Panc1 (cell line): Measurements from ENCODE around the gene TBR1. TPM values are rescaled to one million over a fixed set of nuclear protein-coding genes. Genes with fewer than 3 reads are reported as not detected.

Experiments
- ATAC-seq: fragments of 200-7000 bp; cut with Tn5 transposase; 2 replicates; pipeline ENCODE4 v1.9.1; 2020; ENCODE audit warnings: mild to moderate bottlenecking, moderate library complexity
- BruUV-seq: library from RNA; stranded (reverse); fragments of 400-500 nt; replicated peaks from 2 replicates; lab custom pipeline; 2021; lab: Mats Ljungman, UMichigan
- CTCF ChIA-PET: fragments of 300-600 bp; sonication (Branson Sonifier 250); formaldehyde crosslinking; loops from one replicate; lab custom pipeline; 2022; ENCODE audit warnings: antibody characterized with exemption; lab: Charles Lee
- POLR2A ChIA-PET: fragments of 300-600 bp; sonication (Branson Sonifier 250); formaldehyde crosslinking; loops from one replicate; lab custom pipeline; 2022; ENCODE audit warnings: antibody characterized with exemption; lab: Charles Lee
- DNase-seq: peaks from one replicate; pipeline ENCODE4 v3.0.0-alpha.2; 2010; ENCODE audit warnings: low read depth, low spot score
- H3K27ac ChIP-seq: 2 replicates; pipeline ENCODE4 v1.5.1; 2011; ENCODE audit warnings: mild to moderate bottlenecking, low read length, inconsistent platforms
- H3K27me3 ChIP-seq: fragments of 200-500 bp; sonication (Bioruptor generic); 2 replicates; pipeline ENCODE4 v1.6.0; 2014; ENCODE audit warnings: low read length, inconsistent platforms; ENCODE audit not compliant: control insufficient read depth, insufficient read depth
- H3K36me3 ChIP-seq: fragments of 200-500 bp; sonication (Bioruptor generic); 2 replicates; pipeline ENCODE4 v1.5.1; 2014; ENCODE audit warnings: inconsistent platforms, mild to moderate bottlenecking, low read length, moderate library complexity; ENCODE audit not compliant: control insufficient read depth, insufficient read depth
- H3K4me1 ChIP-seq: 2 replicates; pipeline ENCODE4 v1.5.1; 2011; ENCODE audit warnings: inconsistent platforms, mild to moderate bottlenecking, low read length, moderate library complexity; ENCODE audit not compliant: control insufficient read depth, insufficient read depth
- H3K4me3 ChIP-seq, 2 experiments: 2 replicates each; pipeline ENCODE4 v1.5.1; 2011 to 2012; ENCODE audit warnings: low read depth in 2 of 2, low read length in 2 of 2, mild to moderate bottlenecking in 2 of 2, inconsistent platforms in 1 of 2, moderate library complexity in 1 of 2
- H3K9me3 ChIP-seq: fragments of 200-500 bp; sonication (Bioruptor generic); 2 replicates; pipeline ENCODE4 v1.5.1; 2014; ENCODE audit warnings: low read depth, mild to moderate bottlenecking, inconsistent platforms, low read length, moderate library complexity; ENCODE audit not compliant: control insufficient read depth, insufficient read depth
- CTCF ChIP-seq: fragments of 450-650 bp; IDR thresholded peaks from 2 replicates; pipeline ENCODE4 v1.5.1; 2017; ENCODE audit warnings: mild to moderate bottlenecking
- POLR2AphosphoS5 ChIP-seq: IDR thresholded peaks from 2 replicates; pipeline ENCODE4 v1.6.1; 2012; ENCODE audit warnings: mild to moderate bottlenecking, low read depth, low read length, moderate library complexity
- REST ChIP-seq, 2 experiments: IDR thresholded peaks; 2 replicates each; pipeline ENCODE4 v1.6.1; 2011 to 2012; ENCODE audit warnings: low read depth in 2 of 2, control low read depth in 1 of 2, low read length in 1 of 2, mild to moderate bottlenecking in 1 of 2, moderate library complexity in 1 of 2; ENCODE audit not compliant: insufficient read depth in 1 of 2
- SIN3A ChIP-seq: IDR thresholded peaks from 2 replicates; pipeline ENCODE4 v1.6.1; 2012; ENCODE audit warnings: low read depth, mild to moderate bottlenecking, low read length, moderate library complexity, borderline replicate concordance; ENCODE audit not compliant: insufficient read depth
- TCF7L2 ChIP-seq: IDR thresholded peaks from 2 replicates; pipeline ENCODE4 v1.6.1; 2011; ENCODE audit warnings: mild to moderate bottlenecking, low read depth, low read length, inconsistent platforms
- in situ Hi-C: cut with HindIII; loops from 2 replicates; pipeline ENCODE4 v1.10.0; 2016; ENCODE audit warnings: low sequenced_read_pairs, low pct_unique_long_range_greater_than_20kb
- intact Hi-C: fragments of 100-400 bp; cut with micrococcal nuclease; formaldehyde crosslinking; loops from one replicate; pipeline ENCODE4 v1.10.0; 2022; ENCODE audit not compliant: unreplicated experiment
- total RNA-seq: library from RNA; stranded (reverse); gene quantifications from one replicate; pipeline ENCODE4 v1.2.1, GENCODE V29; 2021; ENCODE audit not compliant: unreplicated experiment

Gene TBR1
- total RNA-seq, 1 experiment from 2014 or later = not detected

GRCh38 chr2:161426455-161426921, 10.4 kb downstream of the TBR1 start:
- DNase-seq (no peak), ATAC-seq (no peak)
- no TSS peak for BruUV-seq
- H3K4me1 ChIP-seq = no peaks in the 10 kb centered on the region
- ChIA-PET CTCF (no interaction called here), POLR2A (interaction anchor here (0.6 kb wide), 1 partner anchor 44 kb away, joined by 3 read pairs; no protein-coding TSS in a partner anchor)
- H3K36me3 ChIP-seq = no peaks in the 10 kb centered on the region
- no peaks in the 10 kb centered on the region for H3K9me3 ChIP-seq
- intact Hi-C loops (no loop called here), in situ Hi-C loops (no loop called here)
- no peak for TF ChIP-seq SIN3A
- no peak for TF ChIP-seq POLR2AphosphoS5
- TF ChIP-seq TCF7L2 = no peak
- TF ChIP-seq REST (IDR thresholded peaks at IDR 0.05; ENCODE audit: insufficient read depth in 1 of 2, low read depth in 2 of 2, low read length in 1 of 2) = no peak
- no peak for TF ChIP-seq CTCF
- H3K27ac ChIP-seq = no peak overlapping the region
- no peaks in the 10 kb centered on the region for H3K27me3 ChIP-seq
- no peak overlapping the region for H3K4me3 ChIP-seq

GRCh38 chr2:161426922-161427663, 11.0 kb downstream of the TBR1 start:
- in situ Hi-C loops = no loop called here
- CTCF ChIA-PET = no interaction called here

More at GRCh38 chr2:161426922-161427663, 11.0 kb downstream of the TBR1 start:
- no peaks in the 10 kb centered on the region for H3K9me3 ChIP-seq
- no peak for ATAC-seq
- no peaks in the 10 kb centered on the region for H3K4me1 ChIP-seq
- no peaks in the 10 kb centered on the region for H3K36me3 ChIP-seq
- DNase-seq = no peak
- intact Hi-C loops = no loop called here
- BruUV-seq = no TSS peak
- POLR2A ChIA-PET = interaction anchor here (0.6 kb wide), 1 partner anchor 45 kb away, joined by 3 read pairs; no protein-coding TSS in a partner anchor
- H3K27me3 ChIP-seq = 0 out of 2 replicates have a peak, but pooled peaks cover 2% of the 10 kb centered on the region
- H3K27ac ChIP-seq = no peak overlapping the region
- no peak for TF ChIP-seq CTCF
- no peak for TF ChIP-seq POLR2AphosphoS5
- TF ChIP-seq REST (IDR thresholded peaks at IDR 0.05; ENCODE audit: insufficient read depth in 1 of 2, low read depth in 2 of 2, low read length in 1 of 2) = no peak
- H3K4me3 ChIP-seq = no peak overlapping the region
